ENCODE data around the gene TDRD10. TPM values are rescaled to one million over a fixed set of nuclear protein-coding genes. Genes with fewer than 3 reads are reported as not detected.

The TDRD10 gene
- total and polyA plus RNA-seq, 2 of the 8 experiments (the other 6 are each of a cell fraction or from before 2014, with no cell fraction given), result 0.15 to 0.27 TPM

DNA sequence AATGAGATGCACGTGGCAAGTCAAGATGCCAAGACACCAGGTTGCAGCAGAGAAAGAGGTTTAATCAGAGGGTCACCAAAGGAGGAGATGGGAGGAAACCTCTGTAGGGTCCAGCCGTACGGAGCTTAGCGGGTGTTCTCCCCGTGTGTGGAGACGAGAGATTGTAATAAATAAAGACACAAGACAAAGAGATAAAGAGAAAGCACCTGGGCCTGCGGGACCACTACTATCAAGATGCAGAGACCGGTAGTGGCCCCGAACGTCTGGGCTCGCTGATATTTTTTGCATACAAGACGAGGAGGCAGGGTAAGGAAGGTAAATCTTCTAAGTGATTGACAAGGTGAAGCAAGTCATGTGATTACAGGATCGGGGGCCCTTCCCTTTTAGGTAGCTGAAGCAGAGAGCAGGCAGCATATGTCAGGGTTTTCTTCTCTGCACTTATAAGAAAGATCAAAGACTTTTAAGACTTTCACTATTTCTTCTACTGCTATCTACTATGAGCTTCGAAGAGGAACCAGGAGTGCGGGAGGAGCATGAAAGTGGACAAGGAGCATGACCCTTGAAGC lies 41.2 kb upstream of the TDRD10 start (continued):
- no peak for TF ChIP-seq CBX5 (IDR thresholded peaks at IDR 0.05; ENCODE audit: low read depth, low read length)

Data from H1 (cell line).